ENCODE results near the gene KRT7.

DNA sequence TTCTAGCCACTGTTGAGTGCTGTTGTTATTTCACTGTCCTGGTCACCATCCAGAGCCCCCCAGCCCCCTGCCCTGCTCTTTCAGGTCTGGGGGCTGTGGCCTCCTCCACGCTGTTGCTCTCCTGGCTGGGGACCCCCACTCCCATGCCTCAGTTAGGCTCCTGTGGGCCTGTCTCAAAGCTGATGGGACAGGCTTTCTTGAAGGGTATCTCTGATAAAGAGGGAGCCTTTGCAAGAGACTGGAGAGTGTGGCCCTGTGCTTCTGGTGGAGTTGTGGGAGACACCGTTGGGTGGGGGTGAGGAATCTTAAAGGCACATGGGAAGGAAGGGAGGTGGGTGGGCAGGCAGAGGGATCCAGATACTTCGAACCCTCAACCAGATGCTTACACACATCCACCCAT is 29.2 kb downstream of the KRT7 start:
- no peak for TF ChIP-seq TAF1 (IDR thresholded peaks at IDR 0.05; ENCODE audit: low read depth, low read length)
- no peak for TF ChIP-seq POLR2A (IDR thresholded peaks at IDR 0.05; ENCODE audit: low read depth, low read length)
- no peak for TF ChIP-seq POLR2AphosphoS5 (IDR thresholded peaks at IDR 0.05; ENCODE audit: low read depth, low read length)
- no peak for TF ChIP-seq POU2F2 (IDR thresholded peaks at IDR 0.05; ENCODE audit: low read depth, low read length)
- no peak for TF ChIP-seq PAX5 (IDR thresholded peaks at IDR 0.05; ENCODE audit: insufficient read depth, low read length, severe bottlenecking)
- TF ChIP-seq SPI1 (IDR thresholded peaks at IDR 0.05; ENCODE audit: low read depth, low read length) = no peak
